Measurements from ENCODE around the gene SPATA1.
"Not testable (repeated sequence)": the region's sequence is repeated elsewhere in the genome, so short reads cannot be mapped to it uniquely, and the experiment has no call there.

Gene SPATA1

GRCh38 chr1:84594959-84595358, 88.8 kb downstream of the SPATA1 start:
- DNase-seq (ENCODE audit: low read depth, low spot score): not testable (repeated sequence)

GRCh38 chr1:84597011-84597410, 90.8 kb downstream of the SPATA1 start:
- DNase-seq (ENCODE audit: low read depth, low spot score): no peak

DNA sequence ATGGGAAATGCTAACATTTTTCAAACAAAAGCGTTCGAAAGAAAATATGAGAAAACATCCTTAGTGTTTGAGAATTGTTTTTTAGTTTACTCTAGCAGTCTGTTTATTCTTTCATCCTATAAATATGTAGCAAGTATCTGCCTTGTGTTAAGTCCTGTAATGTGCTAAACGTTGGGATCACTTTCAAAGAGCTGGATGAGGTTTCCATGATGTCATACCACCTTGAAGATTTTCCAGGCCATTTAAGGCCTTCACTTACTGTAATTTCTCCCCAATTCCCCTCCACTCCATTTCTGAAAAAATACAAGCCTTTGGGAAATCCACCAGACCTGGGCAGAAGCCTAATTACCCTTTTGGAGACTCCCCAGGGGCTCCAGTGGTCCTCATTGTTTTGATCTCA, 92.2 kb downstream of the SPATA1 start:
- DNase-seq (ENCODE audit: low read depth, low spot score): peak; percentile 47

GRCh38 chr1:84598846-84599741, 92.9 kb downstream of the SPATA1 start:
- DNase-seq (ENCODE audit: low read depth, low spot score): peak; percentile 73

DNA sequence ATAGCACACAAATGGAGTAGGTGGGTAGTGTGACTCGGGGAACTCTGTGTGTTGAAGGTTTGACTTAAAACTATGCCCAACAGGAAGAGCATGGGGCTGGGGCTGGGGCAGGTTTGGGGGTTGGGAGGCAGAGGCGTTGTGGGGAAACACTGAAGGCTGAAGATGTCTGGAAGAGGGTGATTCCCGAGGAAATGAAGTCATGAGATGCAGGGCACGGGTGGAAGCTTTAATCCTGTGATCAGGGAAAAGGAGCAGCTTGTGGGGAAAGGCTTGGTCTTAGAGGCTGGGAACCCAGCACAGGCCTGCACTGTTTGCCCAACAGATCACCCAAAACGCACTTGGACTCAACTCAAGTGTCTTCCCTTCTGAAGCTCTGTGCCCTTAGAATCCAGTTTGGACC, 94.6 kb downstream of the SPATA1 start:
- no peak for DNase-seq (ENCODE audit: low read depth, low spot score)

DNA sequence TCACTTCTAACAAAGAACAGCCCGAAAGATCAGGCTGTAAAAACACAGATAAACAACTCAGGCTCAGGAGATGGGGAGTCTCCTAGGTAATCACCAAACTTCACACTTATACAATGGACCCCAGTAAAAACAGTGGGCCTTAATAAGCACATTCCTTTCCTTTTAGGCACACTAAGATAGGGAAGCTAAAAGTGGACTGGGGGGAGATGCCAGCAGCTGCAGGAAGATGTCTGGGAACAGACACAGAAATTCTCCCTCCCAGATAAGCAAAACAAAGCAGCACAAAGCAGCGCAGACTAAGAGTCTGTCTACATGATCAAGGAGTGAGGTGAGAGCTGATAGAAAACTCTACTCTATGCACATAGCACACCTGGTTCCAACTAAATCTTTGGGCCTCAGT, 97.0 kb downstream of the SPATA1 start:
- DNase-seq (ENCODE audit: low read depth, low spot score): peak; percentile 51

DNA sequence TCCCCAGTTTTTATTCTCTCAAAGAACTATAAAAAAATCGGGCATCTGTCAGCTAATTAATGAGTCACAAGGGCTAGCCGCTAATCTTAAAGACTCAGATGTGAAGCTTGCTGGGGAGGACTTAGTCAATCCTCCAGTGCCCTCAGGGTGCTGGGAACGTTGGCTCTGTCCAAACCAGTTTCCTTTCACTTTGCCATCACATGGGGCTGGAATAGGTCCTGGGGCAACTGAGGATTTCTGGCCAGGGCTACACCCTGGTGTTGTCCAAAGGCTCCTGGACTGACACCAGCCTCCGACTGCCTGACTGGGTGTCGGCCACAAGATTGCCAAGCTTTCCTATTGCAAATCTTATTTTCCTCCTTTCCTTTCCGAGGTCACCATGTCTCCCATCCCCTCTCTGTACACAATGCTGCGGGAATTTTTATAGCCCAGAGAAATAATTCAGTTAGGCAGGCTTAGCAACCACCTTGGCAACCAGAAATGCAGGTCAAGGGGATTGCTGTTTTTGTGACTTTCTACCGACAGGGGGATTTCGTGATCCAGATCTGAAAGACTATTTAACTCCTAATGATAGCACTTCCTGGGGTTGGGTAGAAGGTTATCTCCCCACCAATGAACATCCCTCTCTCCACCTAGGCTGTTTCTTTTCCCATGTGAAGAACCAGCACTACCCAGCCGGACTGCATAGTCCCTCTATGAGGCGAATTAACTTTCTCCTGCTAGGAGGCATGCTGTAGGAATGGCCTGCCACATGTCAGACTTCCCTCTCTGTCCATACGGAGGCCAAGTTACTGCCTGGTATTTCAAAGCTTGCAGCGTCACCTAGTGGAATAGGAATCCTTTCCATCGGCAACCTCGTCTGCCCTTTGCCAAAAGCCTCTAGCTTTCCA, 98.0 kb downstream of the SPATA1 start:
- peak; percentile 77 for DNase-seq (ENCODE audit: low read depth, low spot score)

DNA sequence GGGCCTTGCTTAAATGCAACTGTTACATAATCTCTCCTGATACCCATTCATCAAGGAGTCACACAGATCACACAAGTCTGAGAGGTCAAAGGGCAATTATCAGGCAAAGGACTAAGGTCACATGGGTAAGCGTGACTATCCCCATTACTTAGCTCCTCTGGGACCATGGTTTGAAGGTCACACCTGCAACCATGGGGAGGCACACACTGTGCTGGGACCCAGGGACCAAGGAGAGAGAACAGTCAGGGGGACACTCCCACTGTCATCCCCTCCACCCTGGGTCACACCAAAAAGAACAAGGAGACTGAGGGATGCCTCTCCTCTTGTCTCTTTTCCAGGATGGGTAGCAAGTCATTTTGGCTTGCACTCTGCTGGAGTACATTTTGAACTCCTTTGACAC, 99.0 kb downstream of the SPATA1 start:
- DNase-seq (ENCODE audit: low read depth, low spot score): no peak

DNA sequence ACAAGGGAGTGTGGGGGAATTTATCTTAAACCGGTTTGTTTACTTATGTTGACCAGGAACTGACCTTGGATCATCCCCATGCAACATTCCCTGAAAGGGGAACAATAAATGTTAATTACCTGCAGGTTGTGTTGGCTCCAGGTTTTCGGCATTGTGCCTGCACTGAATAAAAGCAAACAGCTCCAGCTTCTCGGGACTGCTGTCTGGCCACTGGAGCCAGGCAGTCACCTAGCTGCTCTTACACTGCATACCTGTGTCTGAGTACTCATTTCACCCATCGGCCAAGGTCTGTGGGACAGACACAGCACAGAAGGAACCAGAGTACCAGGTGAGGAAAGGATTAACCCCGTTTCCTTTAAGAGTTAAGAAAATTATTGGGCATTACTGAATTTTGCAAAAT, 100.8 kb downstream of the SPATA1 start:
- no peak for DNase-seq (ENCODE audit: low read depth, low spot score)

- no peak for DNase-seq (ENCODE audit: low read depth, low spot score)
Measured at GRCh38 chr1:84611091-84611490, 104.9 kb downstream of the SPATA1 start.

GRCh38 chr1:84611796-84612195, 105.6 kb downstream of the SPATA1 start:
- DNase-seq (ENCODE audit: low read depth, low spot score): peak; percentile 43

- no peak for DNase-seq (ENCODE audit: low read depth, low spot score)
Measured at GRCh38 chr1:84613026-84613425, 106.8 kb downstream of the SPATA1 start.

DNA sequence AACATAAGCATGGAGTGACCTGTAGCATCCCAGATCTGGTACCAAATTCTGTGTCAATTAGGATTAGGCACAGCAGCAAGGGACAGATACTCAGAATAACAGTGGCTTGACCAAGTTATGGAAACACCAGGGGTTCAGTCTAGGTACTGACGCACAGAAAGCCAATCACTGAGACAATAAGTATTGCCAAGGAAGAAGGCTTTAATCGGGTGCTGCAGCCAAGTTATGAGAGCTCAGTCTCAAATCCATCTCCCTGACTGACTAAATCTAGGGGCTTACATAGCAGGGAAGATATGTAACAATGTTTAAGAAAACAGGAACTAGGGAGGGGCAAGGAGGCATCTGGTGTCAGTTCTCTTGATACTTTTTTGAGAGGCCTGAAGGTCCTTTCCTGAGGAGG, 107.7 kb downstream of the SPATA1 start:
- DNase-seq (ENCODE audit: low read depth, low spot score): no peak

DNA sequence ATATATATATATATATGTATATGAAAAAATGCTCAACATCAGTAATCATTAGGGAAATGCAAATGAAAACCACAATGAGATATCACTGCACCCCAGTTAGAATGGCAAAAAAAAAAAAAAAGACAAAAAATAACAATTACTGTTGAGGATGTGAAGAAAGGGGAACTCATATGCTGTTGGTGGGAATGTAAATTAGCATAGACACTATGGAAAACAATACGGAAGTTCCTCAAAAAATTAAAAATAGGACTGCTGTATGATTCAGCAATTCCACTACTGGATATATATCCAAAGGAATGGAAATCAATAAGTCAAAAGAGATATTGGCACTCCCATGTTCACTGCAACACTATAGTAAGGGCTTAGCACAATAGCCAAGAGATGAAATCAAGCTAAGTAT, 109.6 kb downstream of the SPATA1 start:
- no peak for DNase-seq (ENCODE audit: low read depth, low spot score)
